A549 (cell line): ENCODE data around the gene SMIM31. TPM values are rescaled to one million over a fixed set of nuclear protein-coding genes. Genes with fewer than 3 reads are reported as not detected.

ENCODE experiments used
- ATAC-seq, 2 experiments: fragments of 200-7000 bp in 1 of 2; fragments of >200 bp in 1 of 2; cut with Nextera tagmentation in 1 of 2; cut with Tn5 transposase in 1 of 2; 3 replicates each; pipeline versions ENCODE4 v1.8.0 to v1.9.1; 2018 to 2020; ENCODE audit warnings: mild to moderate bottlenecking in 1 of 2, moderate library complexity in 1 of 2
- CTCF ChIA-PET: fragments of 300-600 bp; sonication (Branson Sonifier 250); formaldehyde crosslinking; extraction: SDS; loops from one replicate; lab custom pipeline; 2021; ENCODE audit warnings: antibody characterized with exemption, inconsistent platforms; lab: Yijun Ruan, JAX
- POLR2A ChIA-PET: fragments of 350-600 bp; formaldehyde crosslinking; extraction: SDS; loops from one replicate; lab custom pipeline; 2021; ENCODE audit warnings: antibody characterized with exemption, inconsistent platforms; lab: Yijun Ruan, JAX
- DNase-seq, 2 experiments: peaks; one replicate each; pipeline versions ENCODE4 v3.0.0 to v3.0.0-alpha.2; 2011 to 2016; ENCODE audit warnings: low read depth in 1 of 2, low spot score in 1 of 2
- FAIRE-seq: peaks from 2 replicates; lab custom pipeline; 2011; peaks lifted over from hg19 to GRCh38; lab: Jason Lieb, UNC
- H3K27ac ChIP-seq, 2 experiments: fragments of >200 bp; sonication (Bioruptor Twin); formaldehyde crosslinking; 3 replicates each; pipeline ENCODE4 v1.5.1; 2016 to 2017
- H3K4me1 ChIP-seq: fragments of >200 bp; sonication (Bioruptor Twin); formaldehyde crosslinking; 3 replicates; pipeline ENCODE4 v1.6.1; 2016
- H3K4me2 ChIP-seq: fragments of >200 bp; sonication (Bioruptor Twin); formaldehyde crosslinking; 3 replicates; pipeline ENCODE4 v1.6.1; 2016
- H3K4me3 ChIP-seq: fragments of >200 bp; sonication (Bioruptor Twin); formaldehyde crosslinking; 3 replicates; pipeline ENCODE4 v1.5.1; 2016
- H3K9me3 ChIP-seq: fragments of >200 bp; sonication (Bioruptor Twin); formaldehyde crosslinking; 3 replicates; pipeline ENCODE4 v1.6.1; 2016
- ATOH8 ChIP-seq: fragments of 250-450 bp; sonication (Bioruptor Pico); IDR thresholded peaks from 2 replicates; pipeline ENCODE4 v1.5.0; 2020; ENCODE audit warnings: low read depth, mild to moderate bottlenecking, moderate library complexity
- BHLHE40 ChIP-seq: IDR thresholded peaks from 2 replicates; pipeline ENCODE4 v1.6.1; 2012; ENCODE audit warnings: low read depth, low read length, inconsistent platforms
- CEBPB ChIP-seq, 2 experiments: fragments of >200 bp in 1 of 2; sonication (Bioruptor Twin) in 1 of 2; formaldehyde crosslinking in 1 of 2; IDR thresholded peaks; 2 replicates each; pipeline ENCODE4 v1.6.1; 2012 to 2016
- CTCF ChIP-seq: fragments of >200 bp; sonication (Bioruptor Twin); formaldehyde crosslinking; IDR thresholded peaks from 3 replicates; pipeline ENCODE4 v1.5.1; 2016
- EHF ChIP-seq: fragments of 250-450 bp; sonication (Bioruptor Pico); IDR thresholded peaks from 2 replicates; pipeline ENCODE4 v1.5.0; 2020; ENCODE audit warnings: mild to moderate bottlenecking
- ESRRA ChIP-seq: fragments of 150-350 bp; IDR thresholded peaks from 2 replicates; pipeline ENCODE4 v1.6.1; 2014; ENCODE audit warnings: mild to moderate bottlenecking, low read length, borderline replicate concordance
- FOSB ChIP-seq: fragments of 250-450 bp; sonication (Bioruptor Pico); IDR thresholded peaks from 2 replicates; pipeline ENCODE4 v1.5.0; 2020; ENCODE audit warnings: mild to moderate bottlenecking, moderate library complexity
- FOSL2 ChIP-seq, 2 experiments: fragments of 450-650 bp in 1 of 2; fragments of >200 bp in 1 of 2; sonication (Bioruptor Twin) in 1 of 2; formaldehyde crosslinking; IDR thresholded peaks; 2 replicates each; pipeline versions ENCODE4 v1.5.0 to v1.6.1; 2016 to 2020; ENCODE audit warnings: mild to moderate bottlenecking in 1 of 2, moderate library complexity in 1 of 2
- HDAC2 ChIP-seq: fragments of 200-600 bp; sonication (generic); IDR thresholded peaks from 2 replicates; pipeline ENCODE4 v1.6.1; 2016
- HMGXB4 ChIP-seq: fragments of 250-450 bp; sonication (Bioruptor Pico); IDR thresholded peaks from 2 replicates; pipeline ENCODE4 v1.5.0; 2021; ENCODE audit warnings: mild to moderate bottlenecking, moderate library complexity, borderline replicate concordance
- HOXA7 ChIP-seq: fragments of 250-450 bp; sonication (Bioruptor Pico); IDR thresholded peaks from 2 replicates; pipeline ENCODE4 v1.5.0; 2020; ENCODE audit warnings: mild to moderate bottlenecking, moderate library complexity
- HOXB13 ChIP-seq: fragments of 250-450 bp; sonication (Bioruptor Pico); IDR thresholded peaks from 2 replicates; pipeline ENCODE4 v1.5.0; 2020; ENCODE audit warnings: low read depth, mild to moderate bottlenecking, moderate library complexity
- JUN ChIP-seq, 2 experiments: fragments of >200 bp; sonication (Bioruptor Twin); formaldehyde crosslinking; IDR thresholded peaks; 2 replicates in 1 of 2; 3 replicates in 1 of 2; pipeline ENCODE4 v1.6.1; 2016 to 2017
- JUNB ChIP-seq: fragments of >200 bp; sonication (Bioruptor Twin); formaldehyde crosslinking; IDR thresholded peaks from 2 replicates; pipeline ENCODE4 v1.6.1; 2016
- KDM5A ChIP-seq: fragments of 200-600 bp; sonication (generic); IDR thresholded peaks from 2 replicates; pipeline ENCODE4 v1.6.1; 2016; ENCODE audit warnings: antibody characterized with exemption, mild to moderate bottlenecking
- MAFK ChIP-seq: fragments of 450-650 bp; IDR thresholded peaks from 2 replicates; pipeline ENCODE4 v1.6.1; 2014; ENCODE audit not compliant: partially characterized antibody
- MAX ChIP-seq: IDR thresholded peaks from 2 replicates; pipeline ENCODE4 v1.6.1; 2012
- MAZ ChIP-seq: fragments of 150-350 bp; IDR thresholded peaks from 2 replicates; pipeline ENCODE4 v1.6.1; 2014; ENCODE audit warnings: antibody characterized with exemption, low read depth, low read length, borderline replicate concordance
- NPAS2 ChIP-seq: fragments of 250-450 bp; sonication (Bioruptor Pico); IDR thresholded peaks from 2 replicates; pipeline ENCODE4 v1.8.0; 2022; ENCODE audit warnings: mild to moderate bottlenecking, moderate library complexity, borderline replicate concordance
- PHF8 ChIP-seq: fragments of 200-600 bp; sonication (generic); IDR thresholded peaks from 2 replicates; pipeline ENCODE4 v1.6.1; 2016; ENCODE audit warnings: low read depth, mild to moderate bottlenecking, antibody characterized with exemption, moderate library complexity, borderline replicate concordance
- RNF2 ChIP-seq: fragments of 200-600 bp; sonication (generic); IDR thresholded peaks from 2 replicates; pipeline ENCODE4 v1.6.1; 2016; ENCODE audit warnings: low read depth, mild to moderate bottlenecking, antibody characterized with exemption, moderate library complexity, borderline replicate concordance
- SMC3 ChIP-seq: fragments of >200 bp; sonication (Bioruptor Twin); formaldehyde crosslinking; IDR thresholded peaks from 3 replicates; pipeline ENCODE4 v1.6.1; 2018; ENCODE audit warnings: inconsistent platforms
- TP53 ChIP-seq: fragments of 250-450 bp; sonication (Bioruptor Pico); IDR thresholded peaks from 2 replicates; pipeline ENCODE4 v1.5.0; 2021; ENCODE audit warnings: mild to moderate bottlenecking, moderate library complexity
- USF2 ChIP-seq: fragments of 450-650 bp; IDR thresholded peaks from 2 replicates; pipeline ENCODE4 v1.6.1; 2014; ENCODE audit warnings: antibody characterized with exemption
- ZC3H11A ChIP-seq: fragments of 450-650 bp; IDR thresholded peaks from 2 replicates; pipeline ENCODE4 v1.6.1; 2014; ENCODE audit warnings: antibody characterized with exemption, mild to moderate bottlenecking
- ZFP36 ChIP-seq: fragments of 450-650 bp; IDR thresholded peaks from 2 replicates; pipeline ENCODE4 v1.6.1; 2014; ENCODE audit warnings: borderline replicate concordance; ENCODE audit not compliant: partially characterized antibody
- ZSCAN20 ChIP-seq: fragments of 250-450 bp; sonication (Bioruptor Pico); IDR thresholded peaks from 2 replicates; pipeline ENCODE4 v1.8.0; 2022; ENCODE audit warnings: mild to moderate bottlenecking, moderate library complexity
- WGBS: methylation state at CpG from one replicate; pipeline ENCODE4 v1.1.6; 2017; ENCODE audit errors: missing lambda C conversion rate; 5-methylcytosine and 5-hydroxymethylcytosine counted together
- polyA plus RNA-seq, 4 experiments: library from polyadenylated mRNA; depleted of rRNA in 3 of 4; stranded (reverse); fragments of >200 nt; fragmentation: RNase III in 1 of 4; extraction: RNeasy Plus Mini Kit Qiagen cat#74134 plus additional on column Dnase treatment in 1 of 4; gene quantifications; 2 replicates in 3 of 4; 3 replicates in 1 of 4; pipeline ENCODE4 v1.2.3, GENCODE V29; 2011 to 2017

The SMIM31 gene
- polyA plus RNA-seq, 2 of the 4 experiments (the other 2 are of a cell fraction): 0.39 TPM; not detected in 1

GRCh38 chr4:164783976-164784375 lies 30.0 kb downstream of the SMIM31 start:
- DNase-seq (no peak), FAIRE-seq (no peak), ATAC-seq (no peak)
- H3K4me1 ChIP-seq: no peaks in the 10 kb centered on the region
- no peak overlapping the region for H3K4me2 ChIP-seq
- POLR2A ChIA-PET: interaction anchor here (0.7 kb wide), 1 partner anchor 193 kb away, joined by 4 read pairs; the partner anchor contains the start of gene TRIM61
- H3K27ac ChIP-seq: no peak overlapping the region
- TF ChIP-seq FOSB (CRISPR knock-in tag): no peak
- no peak for TF ChIP-seq HMGXB4 (CRISPR knock-in tag)
- no peak for TF ChIP-seq HOXB13
- TF ChIP-seq NPAS2: no peak
- TF ChIP-seq RNF2: no peak
- no peak for TF ChIP-seq MAFK
- TF ChIP-seq PHF8: no peak
- TF ChIP-seq ESRRA: no peak
- TF ChIP-seq HDAC2: no peak
- TF ChIP-seq ZSCAN20 (CRISPR knock-in tag): no peak
- no peak for TF ChIP-seq JUN (IDR thresholded peaks at IDR 0.05)
- no peak for TF ChIP-seq ZC3H11A
- no peak for TF ChIP-seq JUNB
- no peak for TF ChIP-seq KDM5A
- TF ChIP-seq HOXA7 (CRISPR knock-in tag): no peak
- TF ChIP-seq ZFP36: no peak
- no peak for TF ChIP-seq MAX
- CTCF ChIA-PET: interaction anchor here (1.1 kb wide), 1 partner anchor 165 kb away, joined by 3 read pairs; no protein-coding TSS in a partner anchor
- WGBS: 53% methylated on average over 6 of the region's 6 CpGs
- H3K9me3 ChIP-seq: no peaks in the 10 kb centered on the region
- no peak overlapping the region for H3K4me3 ChIP-seq

GRCh38 chr4:164789047-164789446 lies 35.1 kb downstream of the SMIM31 start:
- no peaks in the 10 kb centered on the region for H3K9me3 ChIP-seq
- FAIRE-seq (no peak), DNase-seq (no peak), ATAC-seq (no peak)
- WGBS: 88% methylated on average over 1 of the region's 1 CpG
- no peak overlapping the region for H3K27ac ChIP-seq
- TF ChIP-seq USF2: no peak
- H3K4me3 ChIP-seq: no peak overlapping the region
- ChIA-PET CTCF (interaction anchor here (0.6 kb wide), 1 partner anchor 762 kb away, joined by 4 read pairs; no protein-coding TSS in a partner anchor), POLR2A (no interaction called here)
- H3K4me1 ChIP-seq: no peaks in the 10 kb centered on the region
- no peak overlapping the region for H3K4me2 ChIP-seq

- no peak overlapping the region for H3K4me2 ChIP-seq
- no peak overlapping the region for H3K4me3 ChIP-seq
- ATAC-seq (no peak), DNase-seq (no peak), FAIRE-seq (no peak)
- H3K27ac ChIP-seq: no peak overlapping the region
- TF ChIP-seq SMC3 (no peak), ATOH8 (CRISPR knock-in tag) (no peak), FOSL2 (IDR thresholded peaks at IDR 0.05) (no peak), FOSL2 (CRISPR knock-in tag; IDR thresholded peaks at IDR 0.05) (no peak), BHLHE40 (no peak), CEBPB (IDR thresholded peaks at IDR 0.05) (no peak), CTCF (no peak), MAZ (no peak), TP53 (CRISPR knock-in tag) (no peak), EHF (CRISPR knock-in tag) (no peak), KDM5A (no peak), FOSB (CRISPR knock-in tag) (no peak)
- CTCF ChIA-PET: no interaction called here
- H3K4me1 ChIP-seq: no peaks in the 10 kb centered on the region
- no peaks in the 10 kb centered on the region for H3K9me3 ChIP-seq
- POLR2A ChIA-PET: no interaction called here
Measured at GRCh38 chr4:164790249-164790648, 36.3 kb downstream of the SMIM31 start.
